SH-SY5Y (cell line): ENCODE results near the gene MCTP2.

Experiments
- GATA2 ChIP-seq: IDR thresholded peaks from 2 replicates; pipeline ENCODE4 v1.6.1; 2011; ENCODE audit warnings: mild to moderate bottlenecking, low read depth, low read length
- GATA3 ChIP-seq: IDR thresholded peaks from 2 replicates; pipeline ENCODE4 v1.6.1; 2011; ENCODE audit warnings: low read depth, mild to moderate bottlenecking, low read length, moderate library complexity

- TF ChIP-seq GATA2 (no peak), GATA3 (no peak)
Observed at GRCh38 chr15:94359716-94360115, 128.4 kb downstream of the MCTP2 start.
